GM10847 (cell line): ENCODE data around the gene ASB16.

Experiments used
- POLR2A ChIP-seq: IDR thresholded peaks from 2 replicates; pipeline ENCODE4 v1.6.1; 2011; ENCODE audit not compliant: insufficient read length; ENCODE audit errors: extremely low read depth

Gene ASB16

GRCh38 chr17:44144966-44145739 is 25.4 kb upstream of the ASB16 start:
- no peak for TF ChIP-seq POLR2A

DNA sequence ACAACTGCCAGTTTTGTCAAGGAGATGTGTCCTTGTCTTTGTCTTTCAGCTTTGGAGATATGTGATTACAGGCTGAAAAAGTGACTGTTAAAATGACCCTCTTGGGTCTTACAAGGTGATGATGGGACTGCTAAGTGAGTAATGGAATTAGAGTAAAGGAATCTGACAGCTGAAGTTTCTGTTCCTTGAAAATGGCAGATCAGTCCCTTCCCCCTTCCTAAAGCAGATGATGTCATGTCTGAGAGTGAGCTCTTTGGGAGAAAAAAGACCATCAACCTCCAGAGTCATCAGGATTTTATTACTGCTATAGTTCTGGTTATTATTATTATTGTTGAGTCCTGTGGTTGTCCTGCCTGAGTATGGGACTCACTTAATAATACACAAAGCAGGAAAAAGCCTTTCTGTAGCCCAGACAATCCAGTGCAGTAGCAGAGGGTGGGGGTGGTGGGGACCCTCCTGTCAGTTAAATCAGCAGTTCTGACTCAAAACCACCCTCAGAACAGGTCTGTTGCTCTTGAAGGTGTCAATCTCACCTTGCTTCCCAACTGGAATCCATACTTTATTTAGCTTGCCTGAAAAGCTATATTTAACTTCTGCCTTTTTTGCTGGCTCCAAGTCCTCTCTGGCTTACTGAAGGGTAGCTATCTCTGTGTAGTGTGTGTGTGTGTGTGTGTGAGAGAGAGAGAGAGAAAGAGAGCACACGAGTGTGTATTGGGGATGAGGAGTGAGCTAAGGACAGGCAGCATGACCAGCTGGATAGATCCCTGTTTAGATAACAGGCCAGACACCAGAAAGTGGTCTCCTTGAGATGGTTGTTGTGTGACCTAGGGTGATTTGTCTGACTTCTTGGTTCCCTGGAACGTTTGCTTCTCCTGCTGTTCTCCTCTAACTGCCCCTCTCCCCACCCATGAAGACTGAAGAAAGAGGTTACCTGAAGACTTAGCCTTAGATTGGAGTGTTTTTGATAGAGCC is 23.8 kb upstream of the ASB16 start:
- no peak for TF ChIP-seq POLR2A

DNA sequence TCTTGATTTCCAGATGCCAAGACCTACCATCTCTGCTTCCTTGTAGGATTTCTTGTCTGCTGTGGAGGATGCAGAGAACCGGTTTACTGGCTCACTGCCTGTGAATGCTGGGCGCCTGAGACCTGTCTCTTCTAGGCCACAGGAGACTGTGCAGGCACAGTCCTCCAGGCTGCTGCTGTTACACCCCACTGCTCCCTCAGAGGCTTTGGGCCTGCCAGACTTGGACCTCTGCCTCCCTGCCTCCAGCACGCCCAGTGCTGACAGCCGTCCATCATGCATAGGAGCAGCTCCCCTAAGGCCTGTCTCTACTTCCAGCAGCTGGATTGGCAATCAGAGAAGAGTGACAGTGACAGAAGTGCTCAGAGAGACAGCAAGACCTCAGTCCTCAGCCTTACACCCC is 22.7 kb upstream of the ASB16 start:
- TF ChIP-seq POLR2A = no peak

- TF ChIP-seq POLR2A = no peak
Observed at GRCh38 chr17:44149750-44150329, 20.7 kb upstream of the ASB16 start.

GRCh38 chr17:44152875-44153274 is 17.6 kb upstream of the ASB16 start:
- no peak for TF ChIP-seq POLR2A

DNA sequence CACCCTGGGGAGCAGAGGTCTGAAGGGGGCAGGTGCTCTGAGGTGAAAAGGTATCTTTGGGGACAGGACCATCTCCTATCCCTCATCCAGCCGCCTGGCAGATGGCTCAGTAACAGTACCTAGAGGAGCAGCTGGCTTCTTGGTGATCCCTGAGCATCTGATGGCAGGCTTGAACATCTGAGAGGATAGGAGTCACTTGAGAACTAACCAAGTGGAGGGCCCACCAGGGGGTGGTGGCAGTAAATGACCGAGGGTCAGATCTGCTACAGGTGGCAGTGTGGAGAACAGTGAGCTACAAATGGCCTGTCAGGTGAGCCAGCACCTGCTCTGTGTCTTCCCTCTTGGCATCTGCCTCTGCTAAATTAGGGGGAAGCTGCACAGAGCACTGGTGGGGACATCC is 15.0 kb upstream of the ASB16 start:
- TF ChIP-seq POLR2A = no peak

GRCh38 chr17:44159519-44160210 is 10.8 kb upstream of the ASB16 start:
- no peak for TF ChIP-seq POLR2A

GRCh38 chr17:44164476-44164875 is 6.0 kb upstream of the ASB16 start:
- TF ChIP-seq POLR2A = no peak

DNA sequence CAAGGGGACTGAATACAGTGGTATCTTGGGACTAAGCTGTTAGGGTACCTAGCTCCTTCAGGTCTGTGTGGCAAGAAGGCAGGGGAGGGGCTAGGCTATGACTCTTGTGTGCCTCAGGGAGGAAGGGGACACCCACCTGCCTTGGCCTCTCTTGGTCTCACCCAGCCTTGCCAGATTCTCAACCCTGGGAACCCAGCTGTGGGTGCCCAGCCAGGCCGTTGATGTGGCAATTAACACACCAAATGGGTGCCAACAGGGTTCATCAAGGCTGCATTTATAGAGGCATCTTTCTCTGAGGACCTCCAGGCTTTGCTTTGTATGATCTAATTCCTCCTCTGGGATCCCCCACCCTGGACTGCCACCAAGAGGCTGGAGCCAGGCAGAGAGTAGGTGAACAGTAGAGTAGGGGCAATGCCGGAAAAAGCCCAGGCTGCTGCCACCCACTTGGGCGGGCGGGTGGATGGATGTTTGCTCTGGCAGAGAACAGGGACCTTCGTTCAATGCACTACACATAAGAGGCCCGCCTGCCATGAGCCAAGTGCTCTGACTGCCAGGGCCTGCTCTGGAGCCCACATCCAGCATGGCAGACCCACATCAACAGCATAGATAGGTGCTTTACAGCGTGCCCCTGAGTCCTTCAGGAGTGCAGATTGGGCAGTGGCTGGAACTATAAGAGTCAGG is 3.2 kb upstream of the ASB16 start:
- TF ChIP-seq POLR2A = no peak

GRCh38 chr17:44170135-44170498 is 387 bp upstream of the ASB16 start:
- no peak for TF ChIP-seq POLR2A

DNA sequence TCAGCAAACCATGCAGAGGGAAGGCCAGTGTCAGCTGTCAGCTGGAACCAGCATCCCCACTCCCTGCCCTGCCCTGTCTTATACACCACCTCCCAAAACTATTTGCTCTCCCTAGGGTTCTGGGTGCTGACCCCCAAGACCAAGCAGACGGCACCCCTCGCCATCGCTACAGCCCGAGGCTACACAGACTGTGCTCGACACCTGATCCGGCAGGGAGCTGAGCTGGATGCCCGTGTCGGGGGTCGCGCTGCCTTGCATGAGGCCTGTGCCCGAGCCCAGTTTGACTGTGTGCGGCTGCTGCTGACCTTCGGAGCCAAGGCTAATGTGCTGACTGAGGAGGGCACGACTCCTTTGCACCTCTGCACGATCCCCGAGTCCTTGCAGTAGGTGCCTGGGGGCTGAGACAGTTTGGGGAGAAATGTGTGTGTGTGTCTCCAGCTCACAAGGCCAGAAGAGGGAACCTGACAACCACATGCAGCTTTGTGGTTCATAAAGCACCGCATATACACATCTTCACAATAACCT is 1.5 kb downstream of the ASB16 start:
- no peak for TF ChIP-seq POLR2A

GRCh38 chr17:44174427-44174826 is 3.9 kb downstream of the ASB16 start:
- no peak for TF ChIP-seq POLR2A

- no peak for TF ChIP-seq POLR2A
Observed at GRCh38 chr17:44176257-44176656, 5.8 kb downstream of the ASB16 start.
